K562 treated with DMSO at 1 percent for 48 hours (cell line): Measurements from ENCODE around the gene MYBPH. TPM values are rescaled to one million over a fixed set of nuclear protein-coding genes. Genes with fewer than 3 reads are reported as not detected.

Experiments
- total RNA-seq: library from RNA; unstranded; fragments of 300-600 nt; gene quantifications from 2 replicates; pipeline ENCODE4 v1.2.3, GENCODE V29; 2022; ENCODE audit warnings: low replicate concordance; ENCODE audit errors: extremely low read depth

MYBPH gene, protein sequence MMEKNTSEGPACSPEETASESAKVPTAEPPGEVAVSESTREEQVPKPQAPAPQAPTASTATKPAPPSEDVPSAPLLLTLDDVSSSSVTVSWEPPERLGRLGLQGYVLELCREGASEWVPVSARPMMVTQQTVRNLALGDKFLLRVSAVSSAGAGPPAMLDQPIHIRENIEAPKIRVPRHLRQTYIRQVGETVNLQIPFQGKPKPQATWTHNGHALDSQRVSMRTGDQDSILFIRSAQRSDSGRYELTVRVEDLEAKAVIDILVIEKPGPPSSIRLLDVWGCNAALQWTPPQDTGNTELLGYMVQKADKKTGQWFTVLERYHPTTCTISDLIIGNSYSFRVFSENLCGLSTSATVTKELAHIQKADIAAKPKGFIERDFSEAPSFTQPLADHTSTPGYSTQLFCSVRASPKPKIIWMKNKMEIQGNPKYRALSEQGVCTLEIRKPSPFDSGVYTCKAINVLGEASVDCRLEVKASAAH
- not detected in 2 replicates for total RNA-seq

DNA sequence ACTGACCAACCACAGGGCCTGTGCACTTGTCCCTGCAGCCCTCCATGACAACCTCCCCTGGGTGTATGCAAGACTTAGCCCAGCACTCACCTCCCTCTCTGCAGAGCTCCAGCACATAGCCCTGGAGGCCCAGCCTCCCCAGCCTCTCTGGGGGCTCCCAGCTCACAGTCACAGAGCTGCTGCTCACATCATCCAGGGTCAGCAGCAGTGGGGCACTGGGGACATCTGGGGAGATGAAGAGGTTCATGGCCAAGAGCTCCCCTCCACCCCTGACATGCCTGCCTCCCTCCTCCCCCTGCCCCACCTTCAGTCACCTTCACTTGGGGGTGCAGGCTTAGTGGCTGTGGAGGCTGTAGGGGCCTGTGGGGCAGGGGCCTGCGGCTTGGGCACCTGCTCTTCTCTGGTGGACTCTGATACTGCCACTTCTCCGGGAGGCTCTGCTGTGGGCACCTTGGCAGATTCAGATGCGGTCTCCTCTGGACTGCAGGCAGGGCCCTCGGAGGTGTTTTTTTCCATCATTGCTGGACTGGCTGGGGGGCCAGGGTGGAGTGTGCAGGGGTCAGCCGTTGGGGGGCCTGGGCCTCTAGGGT lies at the start of gene MYBPH:
MYBPH (minus strand) TSS at position 590 of the 590 bp plus-strand sequence; CDS start at position 519, 71 bp downstream.

DNA sequence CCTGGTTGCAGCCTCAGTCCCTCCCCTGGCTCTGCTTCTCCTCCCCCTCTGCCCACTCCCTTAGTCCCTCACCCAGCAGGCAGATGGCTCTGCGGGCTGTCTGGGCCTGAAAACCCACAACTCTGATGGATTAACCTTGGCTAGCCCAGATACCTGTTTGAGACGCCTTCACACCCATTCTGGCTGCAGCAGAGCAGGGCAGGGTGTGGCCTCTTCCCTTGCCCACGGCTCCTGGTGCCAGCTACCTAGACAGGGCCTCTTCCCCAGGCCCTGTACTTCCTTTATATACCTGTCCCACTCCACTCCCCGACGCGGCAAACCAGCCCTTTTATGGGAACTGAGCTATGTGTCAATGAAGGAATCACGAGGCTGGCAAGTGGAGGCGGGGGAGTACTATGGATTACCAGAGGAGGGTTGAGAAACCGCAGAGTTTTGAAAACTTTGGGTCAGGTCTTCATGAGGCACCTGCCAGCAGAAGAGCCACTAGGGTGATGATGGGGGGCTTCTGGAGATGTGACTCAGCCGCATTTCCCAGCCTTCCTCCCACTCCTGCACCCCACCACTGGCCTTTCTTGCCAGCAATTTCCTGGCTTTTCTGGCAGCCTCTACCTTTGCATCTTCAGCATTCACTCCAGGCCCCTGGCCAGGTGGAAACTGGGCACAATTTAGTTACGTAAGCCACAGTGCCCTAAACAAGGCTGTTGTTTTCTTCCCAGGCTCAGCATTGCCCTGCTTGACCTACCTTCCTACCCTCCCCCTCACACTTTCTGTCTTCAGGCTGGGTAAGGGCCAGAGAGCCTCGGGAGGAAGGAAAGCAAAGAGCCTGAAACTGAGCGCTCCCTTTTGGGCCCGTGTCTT lies 11.0 kb upstream of the MYBPH start, which contains the start of gene CHI3L1:
CHI3L1 (minus strand) TSS at position 259 of the 858 bp plus-strand sequence; CDS start at position 178, 81 bp downstream.

GRCh38 chr1:203127666-203128430 lies 47.8 kb downstream of the MYBPH start, which contains the start of gene ADORA1:
ADORA1 (plus strand) TSS chr1:203127726; CDS start chr1:203128842, 1,116 bp downstream.

Other genes with a start within 250 kb of the MYBPH start
- not detected in 2 replicates for gene KLHL12, start 248.6 kb downstream of the MYBPH start, total RNA-seq
- not detected in 2 replicates for gene ADIPOR1, start 217.5 kb downstream of the MYBPH start, total RNA-seq
- not detected in 2 replicates for gene CYB5R1, start 208.6 kb downstream of the MYBPH start, total RNA-seq
- not detected in 2 replicates for gene TMEM183A, start 168.5 kb downstream of the MYBPH start, total RNA-seq
- gene PPFIA4, start 149.3 kb downstream of the MYBPH start, total RNA-seq, result not detected in 2 replicates
- not detected in 2 replicates for gene MYOG, start 89.8 kb downstream of the MYBPH start, total RNA-seq
- not detected in 2 replicates for gene ADORA1, start 48.1 kb downstream of the MYBPH start, total RNA-seq
- not detected in 2 replicates for gene CHI3L1, start 10.9 kb upstream of the MYBPH start, total RNA-seq
- gene CHIT1, start 53.8 kb upstream of the MYBPH start, total RNA-seq, result not detected in 2 replicates
- gene BTG2, start 129.7 kb upstream of the MYBPH start, total RNA-seq, result not detected in 2 replicates
- not detected in 2 replicates for gene FMOD, start 175.3 kb upstream of the MYBPH start, total RNA-seq